Trophoblast cell (in vitro differentiated cells and primary cell): ENCODE measurements around the gene USH1C.
A peak's percentile ranks its signal among the peaks of the same experiment; 100 is the strongest.

Experiments used
- DNase-seq, 2 donors: peaks; one replicate each; pipeline ENCODE4 v3.0.0-alpha.2; 2016
- H2AFZ ChIP-seq: 2 replicates; pipeline ENCODE4 v1.6.1; 2013; ENCODE audit warnings: low read length, moderate library complexity, mild to moderate bottlenecking; ENCODE audit not compliant: insufficient read depth, poor library complexity
- H2AK5ac ChIP-seq: 2 replicates; pipeline ENCODE4 v1.6.1; 2013; ENCODE audit warnings: mild to moderate bottlenecking, low read length
- H2BK120ac ChIP-seq: 2 replicates; pipeline ENCODE4 v1.6.1; 2013; ENCODE audit warnings: low read length, mild to moderate bottlenecking, moderate library complexity; ENCODE audit not compliant: insufficient read depth, poor library complexity
- H2BK12ac ChIP-seq: 2 replicates; pipeline ENCODE4 v1.6.1; 2013; ENCODE audit warnings: mild to moderate bottlenecking, low read length, moderate library complexity
- H2BK5ac ChIP-seq: 2 replicates; pipeline ENCODE4 v1.6.1; 2013; ENCODE audit warnings: low read length, low read depth, moderate library complexity, mild to moderate bottlenecking; ENCODE audit not compliant: poor library complexity
- H3K14ac ChIP-seq: 2 replicates; pipeline ENCODE4 v1.6.1; 2013; ENCODE audit warnings: mild to moderate bottlenecking, low read length
- H3K18ac ChIP-seq: 2 replicates; pipeline ENCODE4 v1.6.1; 2013; ENCODE audit warnings: mild to moderate bottlenecking, low read length
- H3K23ac ChIP-seq: 2 replicates; pipeline ENCODE4 v1.6.1; 2013; ENCODE audit warnings: low read length
- H3K27ac ChIP-seq: 2 replicates; pipeline ENCODE4 v1.5.1; 2013; ENCODE audit warnings: low read depth, mild to moderate bottlenecking, inconsistent platforms, low read length, moderate library complexity
- H3K27me3 ChIP-seq: 2 replicates; pipeline ENCODE4 v1.6.1; 2013; ENCODE audit warnings: inconsistent platforms, mild to moderate bottlenecking, low read length, moderate library complexity; ENCODE audit not compliant: insufficient read depth
- H3K36me3 ChIP-seq, 2 experiments: 1 replicate in 1 of 2; 2 replicates in 1 of 2; pipeline ENCODE4 v1.6.1; 2013; ENCODE audit warnings: low read length in 2 of 2, mild to moderate bottlenecking in 2 of 2, moderate library complexity in 1 of 2; ENCODE audit not compliant: insufficient read depth in 2 of 2, control insufficient read depth in 1 of 2
- H3K4ac ChIP-seq: 2 replicates; pipeline ENCODE4 v1.6.1; 2013; ENCODE audit warnings: low read depth, mild to moderate bottlenecking, low read length, moderate library complexity
- H3K4me1 ChIP-seq, 2 experiments: 1 replicate in 1 of 2; 2 replicates in 1 of 2; pipeline ENCODE4 v1.6.1; 2013; ENCODE audit warnings: low read length in 2 of 2, mild to moderate bottlenecking in 2 of 2, moderate library complexity in 1 of 2; ENCODE audit not compliant: insufficient read depth in 2 of 2, control insufficient read depth in 1 of 2
- H3K4me2 ChIP-seq: 2 replicates; pipeline ENCODE4 v1.6.1; 2013; ENCODE audit warnings: inconsistent platforms, mild to moderate bottlenecking, low read length, moderate library complexity
- H3K4me3 ChIP-seq: 2 replicates; pipeline ENCODE4 v1.5.1; 2013; ENCODE audit warnings: mild to moderate bottlenecking, low read depth, low read length, inconsistent platforms
- H3K79me1 ChIP-seq: one replicate; pipeline ENCODE4 v1.6.1; 2013; ENCODE audit warnings: low read length
- H3K79me2 ChIP-seq: 2 replicates; pipeline ENCODE4 v1.6.1; 2013; ENCODE audit warnings: low read length, mild to moderate bottlenecking; ENCODE audit not compliant: control insufficient read depth, insufficient read depth, poor library complexity
- H3K9ac ChIP-seq: 2 replicates; pipeline ENCODE4 v1.6.1; 2013; ENCODE audit warnings: mild to moderate bottlenecking, low read length
- H3K9me3 ChIP-seq: 2 replicates; pipeline ENCODE4 v1.6.1; 2013; ENCODE audit warnings: low read depth, mild to moderate bottlenecking, control low read depth, inconsistent platforms, low read length; ENCODE audit not compliant: insufficient read depth
- H4K12ac ChIP-seq: 2 replicates; pipeline ENCODE4 v1.6.1; 2013; ENCODE audit warnings: low read depth, mild to moderate bottlenecking, low read length, moderate library complexity
- H4K8ac ChIP-seq: 2 replicates; pipeline ENCODE4 v1.6.1; 2013; ENCODE audit warnings: low read depth, mild to moderate bottlenecking, low read length, moderate library complexity
- H4K91ac ChIP-seq: one replicate; pipeline ENCODE4 v1.6.1; 2013; ENCODE audit warnings: low read depth, mild to moderate bottlenecking, low read length, moderate library complexity
- WGBS: extraction: QIAGEN DNeasy Blood & Tissue Kit; methylation state at CpG from one replicate; pipeline ENCODE4 v1.1.7; 2013; ENCODE audit warnings: missing lambda C conversion rate; ENCODE audit not compliant: insufficient read length, insufficient coverage; ENCODE audit errors: extremely low coverage; 5-methylcytosine and 5-hydroxymethylcytosine counted together

USH1C gene

GRCh38 chr11:17486646-17487045 is 57.6 kb downstream of the USH1C start:
- no peak for DNase-seq
- Histone ChIP-seq H2AK5ac (no peak overlapping the region), H4K12ac (no peak overlapping the region), H3K4ac (no peak overlapping the region), H3K9ac (no peak overlapping the region), H2BK12ac (no peak overlapping the region), H3K9me3 (peaks cover 2% of the 10 kb centered on the region), H3K79me1 (no peaks in the 10 kb centered on the region), H2BK120ac (no peak overlapping the region), H3K27me3 (no peaks in the 10 kb centered on the region), H3K27ac (no peak overlapping the region), H4K91ac (no peak overlapping the region), H3K4me3 (no peak overlapping the region), H3K4me1 (no peaks in the 10 kb centered on the region), H3K14ac (no peak overlapping the region), H3K4me2 (no peak overlapping the region), H3K36me3 (no peaks in the 10 kb centered on the region), H3K79me2 (no peaks in the 10 kb centered on the region), H3K18ac (no peak overlapping the region), H2BK5ac (no peak overlapping the region), H4K8ac (no peak overlapping the region), H2AFZ (no peak overlapping the region), H3K23ac (no peak overlapping the region)
- WGBS, result no CpG with 5 or more reads among the region's 5 CpGs

- no peak overlapping the region for H3K4ac ChIP-seq
- H3K36me3 ChIP-seq, result no peaks in the 10 kb centered on the region
- no peaks in the 10 kb centered on the region for H3K79me1 ChIP-seq
- H2AK5ac ChIP-seq, result no peak overlapping the region
- H2BK12ac ChIP-seq, result no peak overlapping the region
- H3K79me2 ChIP-seq, result no peaks in the 10 kb centered on the region
- H3K4me2 ChIP-seq, result no peak overlapping the region
- no peak overlapping the region for H4K8ac ChIP-seq
- H2BK120ac ChIP-seq, result no peak overlapping the region
- no peaks in the 10 kb centered on the region for H3K27me3 ChIP-seq
- no peak overlapping the region for H2AFZ ChIP-seq
- no peak overlapping the region for H3K9ac ChIP-seq
- no peak overlapping the region for H3K27ac ChIP-seq
- DNase-seq, result no peak
- H2BK5ac ChIP-seq, result no peak overlapping the region
- no peaks in the 10 kb centered on the region for H3K4me1 ChIP-seq
- WGBS, result no CpG with 5 or more reads among the region's 2 CpGs
- H4K91ac ChIP-seq, result no peak overlapping the region
- H3K14ac ChIP-seq, result no peak overlapping the region
- no peaks in the 10 kb centered on the region for H3K9me3 ChIP-seq
- no peak overlapping the region for H3K4me3 ChIP-seq
- no peak overlapping the region for H4K12ac ChIP-seq
- H3K18ac ChIP-seq, result no peak overlapping the region
- H3K23ac ChIP-seq, result no peak overlapping the region
Observed at GRCh38 chr11:17483505-17483904, 60.7 kb downstream of the USH1C start.

GRCh38 chr11:17481905-17482304 is 62.3 kb downstream of the USH1C start:
- no peak overlapping the region for H3K18ac ChIP-seq
- no CpG with 5 or more reads among the region's 5 CpGs for WGBS

GRCh38 chr11:17479284-17480214 is 64.7 kb downstream of the USH1C start:
- Histone ChIP-seq H3K23ac (no peak overlapping the region), H3K18ac (no peak overlapping the region), H2BK12ac (no peak overlapping the region), H3K27ac (no peak overlapping the region), H3K27me3 (peaks cover 35% of the 10 kb centered on the region), H2AK5ac (no peak overlapping the region), H2BK5ac (no peak overlapping the region), H3K4me2 (no peak overlapping the region), H4K91ac (no peak overlapping the region), H3K9ac (no peak overlapping the region), H3K4me3 (no peak overlapping the region), H4K8ac (no peak overlapping the region), H3K4me1 (no peaks in the 10 kb centered on the region), H3K79me1 (no peaks in the 10 kb centered on the region), H2AFZ (no peak overlapping the region), H3K14ac (no peak overlapping the region), H3K9me3 (peaks cover 8% of the 10 kb centered on the region), H4K12ac (no peak overlapping the region), H3K79me2 (no peaks in the 10 kb centered on the region), H3K4ac (no peak overlapping the region), H2BK120ac (no peak overlapping the region), H3K36me3 (no peaks in the 10 kb centered on the region)
- peak in 1 of 2 donors; percentile 37 for DNase-seq
- WGBS, result no CpG with 5 or more reads among the region's 14 CpGs

More at GRCh38 chr11:17481905-17482304, 62.3 kb downstream of the USH1C start:
- H2AFZ ChIP-seq, result no peak overlapping the region
- H2BK5ac ChIP-seq, result no peak overlapping the region
- no peak overlapping the region for H3K4me2 ChIP-seq
- no peak overlapping the region for H3K14ac ChIP-seq
- no peaks in the 10 kb centered on the region for H3K79me2 ChIP-seq
- H3K23ac ChIP-seq, result no peak overlapping the region
- H3K79me1 ChIP-seq, result no peaks in the 10 kb centered on the region
- H4K8ac ChIP-seq, result no peak overlapping the region
- no peak overlapping the region for H3K4ac ChIP-seq
- H3K27ac ChIP-seq, result no peak overlapping the region
- no peaks in the 10 kb centered on the region for H3K4me1 ChIP-seq
- no peak for DNase-seq
- no peaks in the 10 kb centered on the region for H3K36me3 ChIP-seq
- no peak overlapping the region for H2AK5ac ChIP-seq
- no peak overlapping the region for H4K12ac ChIP-seq
- peaks cover 15% of the 10 kb centered on the region for H3K27me3 ChIP-seq
- no peak overlapping the region for H4K91ac ChIP-seq
- H3K9ac ChIP-seq, result no peak overlapping the region
- H2BK120ac ChIP-seq, result no peak overlapping the region
- no peak overlapping the region for H3K4me3 ChIP-seq
- peaks cover 3% of the 10 kb centered on the region for H3K9me3 ChIP-seq
- no peak overlapping the region for H2BK12ac ChIP-seq
